ENCODE results near the gene NDUFS8. TPM values are rescaled to one million over a fixed set of nuclear protein-coding genes. Genes with fewer than 3 reads are reported as not detected.

NDUFS8 gene
- polyA plus RNA-seq, 4 donors, result 72.0 to 122 (median 81.9) TPM

DNA sequence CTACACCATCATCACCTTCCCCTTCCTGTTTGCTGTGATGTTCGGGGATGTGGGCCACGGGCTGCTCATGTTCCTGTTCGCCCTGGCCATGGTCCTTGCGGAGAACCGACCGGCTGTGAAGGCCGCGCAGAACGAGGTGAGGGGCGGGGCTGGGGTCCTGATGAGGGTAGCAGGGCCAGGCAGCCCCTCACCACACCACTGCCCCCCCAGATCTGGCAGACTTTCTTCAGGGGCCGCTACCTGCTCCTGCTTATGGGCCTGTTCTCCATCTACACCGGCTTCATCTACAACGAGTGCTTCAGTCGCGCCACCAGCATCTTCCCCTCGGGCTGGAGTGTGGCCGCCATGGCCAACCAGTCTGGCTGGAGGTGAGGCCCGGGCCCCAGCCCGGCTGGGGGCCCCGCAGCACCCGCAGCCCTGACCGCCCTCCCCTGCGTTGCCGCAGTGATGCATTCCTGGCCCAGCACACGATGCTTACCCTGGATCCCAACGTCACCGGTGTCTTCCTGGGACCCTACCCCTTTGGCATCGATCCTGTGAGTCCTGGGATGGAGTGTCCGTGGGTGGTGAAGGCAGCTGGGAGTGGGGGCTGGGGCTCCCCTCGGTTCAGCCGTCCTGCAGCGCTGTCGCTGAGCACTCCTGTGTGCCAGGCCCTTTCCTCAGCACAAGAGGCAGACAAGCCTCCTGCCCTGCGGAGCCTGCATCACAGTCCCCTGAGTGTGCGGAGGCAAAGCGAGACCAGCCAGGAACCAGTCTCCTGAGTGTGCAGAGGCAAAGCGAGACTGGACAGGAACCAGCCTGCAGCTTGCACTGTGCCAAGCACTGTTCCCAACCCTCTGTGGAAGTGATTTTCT is 17.2 kb downstream of the NDUFS8 start:
- DNase-seq (ENCODE audit: low read depth in 4 of 4, low spot score in 3 of 4), result no peak

GRCh38 chr11:68048681-68049508 is 18.4 kb downstream of the NDUFS8 start:
- DNase-seq (ENCODE audit: low read depth in 4 of 4, low spot score in 3 of 4), result no peak

DNA sequence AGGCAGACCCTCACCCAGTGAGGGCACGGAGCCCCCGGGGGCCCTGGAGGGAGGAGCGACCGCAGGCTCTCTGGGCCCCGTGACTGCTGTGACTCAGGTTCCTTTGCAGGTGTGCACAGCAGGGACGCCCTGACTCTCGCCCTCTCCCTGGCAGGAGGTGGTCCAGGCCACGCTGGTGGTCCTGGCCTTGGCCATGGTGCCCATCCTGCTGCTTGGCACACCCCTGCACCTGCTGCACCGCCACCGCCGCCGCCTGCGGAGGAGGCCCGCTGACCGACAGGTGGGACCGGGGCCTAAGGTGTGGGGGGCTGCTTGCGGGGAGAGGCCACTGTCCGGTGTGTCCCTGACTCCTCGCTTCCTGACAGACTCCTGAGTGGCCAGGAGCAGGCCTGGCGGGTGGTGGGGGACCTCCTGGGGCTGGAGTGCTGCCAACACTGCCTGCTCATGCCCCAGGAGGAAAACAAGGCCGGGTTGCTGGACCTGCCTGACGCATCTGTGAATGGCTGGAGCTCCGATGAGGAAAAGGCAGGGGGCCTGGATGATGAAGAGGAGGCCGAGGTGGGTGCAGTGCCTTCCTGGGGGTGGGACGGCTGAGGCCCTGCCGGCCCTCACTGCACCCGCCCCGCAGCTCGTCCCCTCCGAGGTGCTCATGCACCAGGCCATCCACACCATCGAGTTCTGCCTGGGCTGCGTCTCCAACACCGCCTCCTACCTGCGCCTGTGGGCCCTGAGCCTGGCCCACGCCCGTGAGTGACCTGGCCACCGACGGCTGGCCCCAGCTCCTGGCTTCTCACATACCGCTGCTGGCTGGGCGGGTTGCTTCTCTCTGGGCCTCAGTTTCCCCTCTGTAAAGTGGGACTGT is 19.3 kb downstream of the NDUFS8 start:
- no peak for DNase-seq (ENCODE audit: low read depth in 4 of 4, low spot score in 3 of 4)

- no peak for DNase-seq (ENCODE audit: low read depth in 4 of 4, low spot score in 3 of 4)
Observed at GRCh38 chr11:68050371-68050841, 19.9 kb downstream of the NDUFS8 start.

DNA sequence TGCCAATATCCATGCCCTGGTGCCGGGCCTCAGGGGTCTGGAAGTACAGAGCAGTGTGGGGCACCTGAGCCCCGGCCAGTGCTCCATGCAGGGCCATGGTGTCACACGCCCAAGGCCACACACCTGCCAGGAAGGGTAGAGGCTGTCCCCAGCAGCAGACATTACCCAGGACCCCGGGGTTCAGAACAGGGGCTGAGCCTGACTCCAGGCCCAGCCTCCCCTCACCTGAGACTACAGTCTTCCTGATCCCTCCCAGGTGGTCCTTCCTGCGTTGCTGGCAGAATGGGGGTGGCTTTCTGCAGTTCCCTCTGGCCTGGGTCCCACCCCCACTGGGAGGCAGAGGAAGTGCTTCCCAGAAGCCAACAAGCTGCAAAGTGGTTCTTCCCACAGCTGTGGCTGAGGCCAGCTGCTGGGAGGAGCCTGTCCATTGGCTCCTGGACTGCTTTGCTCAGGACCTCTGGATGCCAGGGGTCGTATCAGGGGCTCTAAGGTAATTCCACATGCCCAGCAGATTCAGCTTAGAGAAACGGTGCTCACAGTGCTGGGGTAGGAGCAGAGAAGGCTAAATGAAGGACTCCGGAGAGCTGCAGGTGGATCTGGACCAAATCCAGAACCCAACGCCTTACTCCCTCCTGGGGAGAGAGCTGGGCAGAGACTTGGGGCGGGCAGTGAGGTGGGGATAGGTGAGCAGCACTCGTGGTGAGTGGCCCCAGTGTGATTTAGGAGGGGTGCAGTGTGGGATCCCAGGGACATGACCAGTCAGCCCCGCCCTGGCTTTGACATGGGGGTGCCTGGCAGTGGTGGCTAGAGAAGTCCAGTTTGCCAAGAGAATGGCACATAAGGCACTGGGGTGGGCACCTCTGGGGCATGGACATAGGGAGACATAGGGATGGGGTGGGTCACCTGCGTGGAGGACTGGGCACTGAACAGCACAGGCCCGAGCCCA is 21.0 kb downstream of the NDUFS8 start:
- no peak for DNase-seq (ENCODE audit: low read depth in 4 of 4, low spot score in 3 of 4)

- DNase-seq (ENCODE audit: low read depth in 4 of 4, low spot score in 3 of 4), result no peak
Observed at GRCh38 chr11:68052137-68052873, 21.8 kb downstream of the NDUFS8 start.

- no peak for DNase-seq (ENCODE audit: low read depth in 4 of 4, low spot score in 3 of 4)
Observed at GRCh38 chr11:68053117-68053516, 22.6 kb downstream of the NDUFS8 start.

DNA sequence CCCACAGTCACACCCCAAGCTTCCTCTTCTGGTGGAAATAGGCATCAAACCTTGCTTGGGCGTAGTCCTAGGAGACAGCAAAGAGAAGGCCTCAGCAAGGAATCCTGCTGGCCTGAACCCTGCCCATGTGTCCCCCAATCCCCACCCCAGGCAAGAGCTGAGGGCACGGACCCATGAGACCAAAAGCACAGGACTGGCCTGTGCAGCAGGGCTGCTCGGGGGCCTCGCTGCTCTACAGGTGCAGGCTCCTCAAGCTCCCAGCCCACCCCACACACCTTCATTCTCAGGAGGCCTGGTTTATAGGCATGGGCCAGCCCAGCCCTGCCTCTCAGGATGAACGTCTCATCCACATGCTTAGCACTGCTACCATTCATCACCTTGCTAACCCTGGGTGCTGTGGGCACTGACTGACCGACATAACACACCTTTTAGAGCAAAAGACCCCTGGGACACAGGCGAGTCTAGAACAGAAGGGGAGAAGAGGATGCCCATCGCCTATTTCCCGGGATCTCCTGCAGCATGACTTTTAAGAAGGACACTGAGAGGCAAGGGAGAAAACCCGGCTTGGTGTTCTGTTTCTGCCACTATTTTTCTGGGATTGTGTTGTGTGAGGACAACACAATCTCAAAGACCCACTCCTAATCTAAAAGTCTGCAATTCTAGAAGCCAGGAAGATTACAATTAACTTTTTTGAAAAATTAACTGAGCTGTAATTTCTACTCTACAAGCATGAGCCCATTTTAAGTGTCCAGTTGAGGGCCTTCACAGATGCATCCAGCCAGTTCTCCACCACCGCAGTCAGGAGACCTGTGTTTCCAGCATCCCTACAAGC is 23.7 kb downstream of the NDUFS8 start:
- DNase-seq (ENCODE audit: low read depth in 4 of 4, low spot score in 3 of 4), result no peak

DNA sequence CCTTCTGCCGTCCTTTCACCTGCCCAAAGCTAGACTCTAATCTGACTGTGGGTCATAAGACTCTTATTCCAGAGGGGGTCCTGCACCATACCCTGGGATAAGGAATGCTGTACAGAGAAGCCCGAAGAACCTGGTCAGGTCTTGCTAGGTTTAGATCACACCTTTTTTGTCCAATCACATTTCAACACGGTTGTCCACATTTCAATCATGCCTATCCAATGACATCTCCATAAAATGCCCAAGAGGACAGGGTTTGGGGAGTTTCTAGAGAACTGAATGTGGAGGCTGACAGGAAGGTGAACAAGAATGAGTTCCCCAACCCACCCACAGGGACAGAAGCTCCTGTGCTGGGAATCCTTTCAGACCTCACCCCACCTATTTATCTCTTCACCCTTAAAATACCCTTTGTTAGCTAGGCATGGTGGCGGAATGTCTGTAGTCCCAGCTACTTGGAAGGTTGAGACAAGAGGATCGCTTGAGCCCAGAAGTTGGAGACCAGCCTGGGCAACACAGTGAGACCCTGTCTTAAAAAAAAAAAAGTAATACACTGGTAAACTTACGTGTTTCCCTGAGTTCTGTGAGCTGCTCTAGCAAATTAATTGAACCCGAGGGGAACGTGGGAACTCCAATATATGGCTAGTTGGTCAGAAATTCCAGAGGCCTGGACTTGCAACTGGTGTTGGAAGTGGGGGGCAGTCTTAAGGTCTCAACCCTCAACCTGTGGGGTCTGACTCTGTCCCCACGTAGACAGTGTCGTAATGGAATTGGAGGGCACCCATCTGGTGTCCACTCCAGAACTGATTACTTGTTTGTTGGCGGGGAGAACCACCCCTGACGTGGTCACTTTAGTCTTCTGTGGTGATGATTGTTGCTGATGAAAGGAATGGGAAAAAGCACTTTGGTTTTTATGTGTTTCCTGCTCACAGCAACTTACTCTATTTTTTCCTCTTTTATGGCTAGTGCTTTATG is 26.1 kb downstream of the NDUFS8 start:
- no peak for DNase-seq (ENCODE audit: low read depth in 4 of 4, low spot score in 3 of 4)

- no peak for DNase-seq (ENCODE audit: low read depth in 4 of 4, low spot score in 3 of 4)
Observed at GRCh38 chr11:68057807-68058206, 27.3 kb downstream of the NDUFS8 start.

DNA sequence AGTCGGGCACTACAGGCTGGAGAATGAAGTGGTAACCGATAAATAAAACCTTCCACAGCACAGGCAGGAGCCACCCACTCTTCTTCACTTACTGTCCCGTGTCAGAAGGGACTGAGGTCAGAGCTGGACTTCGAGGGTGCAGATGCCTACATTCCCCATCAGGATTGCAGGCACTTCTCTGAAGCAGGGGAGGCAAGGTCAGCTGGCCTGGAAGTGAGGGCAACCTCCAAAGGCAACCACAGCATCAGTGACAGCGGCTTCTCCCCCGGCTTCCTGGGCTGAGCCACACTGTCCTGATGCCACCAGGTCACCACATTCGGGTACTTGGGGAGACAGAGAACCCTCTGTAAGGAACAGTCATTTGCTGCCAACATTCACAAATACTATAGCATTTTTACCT is 31.0 kb downstream of the NDUFS8 start:
- no peak for DNase-seq (ENCODE audit: low read depth in 4 of 4, low spot score in 3 of 4)

GRCh38 chr11:68064926-68065325 is 34.4 kb downstream of the NDUFS8 start:
- DNase-seq (ENCODE audit: low read depth in 4 of 4, low spot score in 3 of 4), result no peak

GRCh38 chr11:68065841-68066240 is 35.4 kb downstream of the NDUFS8 start:
- DNase-seq (ENCODE audit: low read depth in 4 of 4, low spot score in 3 of 4), result no peak

DNA sequence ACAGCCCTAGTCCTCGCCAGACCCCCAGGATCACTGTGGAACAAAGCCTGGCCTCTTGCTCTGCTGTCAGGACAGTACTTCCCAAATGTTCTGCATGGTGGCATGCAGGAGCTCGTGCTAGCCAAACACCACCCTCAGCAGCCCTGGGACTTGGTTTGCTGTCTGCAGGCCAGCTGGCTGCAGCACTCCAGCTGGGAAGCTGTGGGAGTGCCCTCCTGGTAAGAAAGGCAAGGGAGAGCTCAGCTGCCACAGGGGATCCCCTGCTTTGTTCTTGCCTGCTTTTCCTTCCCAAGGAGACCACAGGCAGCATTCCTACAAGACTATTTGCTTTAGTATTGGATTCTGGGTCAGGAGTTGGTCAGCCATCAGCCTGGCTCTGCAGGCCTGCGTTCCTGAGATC is 36.3 kb downstream of the NDUFS8 start:
- DNase-seq (ENCODE audit: low read depth in 4 of 4, low spot score in 3 of 4), result no peak

DNA sequence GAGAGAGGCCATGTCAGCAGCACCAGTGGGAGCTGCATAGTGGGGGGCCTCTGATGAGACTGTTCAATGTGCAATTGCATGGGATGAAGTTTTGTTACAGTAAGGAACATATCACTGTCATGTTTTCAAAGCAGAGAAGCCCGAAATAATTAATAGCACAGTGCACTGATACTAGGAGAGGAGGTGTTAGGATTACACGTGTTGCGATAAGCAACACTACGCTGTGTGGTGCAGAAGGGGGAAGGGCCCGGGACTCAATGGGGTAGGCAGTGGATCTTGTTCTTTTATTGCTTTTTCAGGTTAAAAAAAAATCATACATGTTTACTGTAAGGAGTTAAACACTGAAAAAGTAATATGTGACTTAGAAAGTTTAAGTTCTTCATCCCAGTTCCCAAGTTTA is 37.5 kb downstream of the NDUFS8 start:
- DNase-seq (ENCODE audit: low read depth in 4 of 4, low spot score in 3 of 4), result no peak

GRCh38 chr11:68071281-68072048 is 41.0 kb downstream of the NDUFS8 start:
- no peak for DNase-seq (ENCODE audit: low read depth in 4 of 4, low spot score in 3 of 4)
